ENCODE measurements around the gene ADAMTS2.

Gene ADAMTS2

DNA sequence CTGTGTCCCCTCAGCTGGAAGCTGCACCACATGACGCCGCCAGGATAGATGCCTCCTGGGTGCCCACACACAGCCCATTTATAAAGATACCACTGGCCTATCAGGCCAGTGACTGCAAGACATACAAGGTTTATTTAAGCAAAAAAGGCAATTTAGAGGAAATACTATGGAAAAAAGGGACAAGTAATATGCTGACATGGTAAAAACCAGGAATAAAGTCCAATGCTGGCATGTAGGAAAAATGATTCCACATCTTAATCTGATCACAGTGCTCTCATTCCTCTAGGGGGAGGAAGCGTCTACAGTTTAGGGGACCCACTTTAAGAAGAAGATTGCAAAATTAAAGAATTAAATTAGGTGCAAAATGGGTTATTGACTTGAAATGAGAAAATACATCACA, 205.0 kb downstream of the ADAMTS2 start:
- H3K79me2 ChIP-seq (ENCODE audit: insufficient read depth, low read length), result no peaks in the 10 kb centered on the region
- H3K9me2 ChIP-seq (ENCODE audit: low read depth, low read length), result no peaks in the 10 kb centered on the region
- no peaks in the 10 kb centered on the region; the same call in 1 of the 2 replicates for H3K27me3 ChIP-seq (ENCODE audit: insufficient read depth, low read length)
- no peak overlapping the region for H3K27ac ChIP-seq (ENCODE audit: low read depth, low read length, poor library complexity, severe bottlenecking)
- H2AFZ ChIP-seq (ENCODE audit: low read length), result no peak overlapping the region
- no peaks in the 10 kb centered on the region for H3K4me1 ChIP-seq (ENCODE audit: insufficient read depth, low read length, severe bottlenecking)
- no peak overlapping the region for H3K4me2 ChIP-seq (ENCODE audit: low read length)
- H3K36me3 ChIP-seq (ENCODE audit: insufficient read depth, low read length), result no peaks in the 10 kb centered on the region
- H3K9me3 ChIP-seq (ENCODE audit: low read length), result no peaks in the 10 kb centered on the region
- no peaks in the 10 kb centered on the region for H4K20me1 ChIP-seq (ENCODE audit: insufficient read depth, low read length)
- H3K9ac ChIP-seq (ENCODE audit: low read length), result no peak overlapping the region
- no peak overlapping the region for H3K4me3 ChIP-seq (ENCODE audit: low read depth, low read length, poor library complexity, severe bottlenecking)
- TF ChIP-seq, protein P1, sequence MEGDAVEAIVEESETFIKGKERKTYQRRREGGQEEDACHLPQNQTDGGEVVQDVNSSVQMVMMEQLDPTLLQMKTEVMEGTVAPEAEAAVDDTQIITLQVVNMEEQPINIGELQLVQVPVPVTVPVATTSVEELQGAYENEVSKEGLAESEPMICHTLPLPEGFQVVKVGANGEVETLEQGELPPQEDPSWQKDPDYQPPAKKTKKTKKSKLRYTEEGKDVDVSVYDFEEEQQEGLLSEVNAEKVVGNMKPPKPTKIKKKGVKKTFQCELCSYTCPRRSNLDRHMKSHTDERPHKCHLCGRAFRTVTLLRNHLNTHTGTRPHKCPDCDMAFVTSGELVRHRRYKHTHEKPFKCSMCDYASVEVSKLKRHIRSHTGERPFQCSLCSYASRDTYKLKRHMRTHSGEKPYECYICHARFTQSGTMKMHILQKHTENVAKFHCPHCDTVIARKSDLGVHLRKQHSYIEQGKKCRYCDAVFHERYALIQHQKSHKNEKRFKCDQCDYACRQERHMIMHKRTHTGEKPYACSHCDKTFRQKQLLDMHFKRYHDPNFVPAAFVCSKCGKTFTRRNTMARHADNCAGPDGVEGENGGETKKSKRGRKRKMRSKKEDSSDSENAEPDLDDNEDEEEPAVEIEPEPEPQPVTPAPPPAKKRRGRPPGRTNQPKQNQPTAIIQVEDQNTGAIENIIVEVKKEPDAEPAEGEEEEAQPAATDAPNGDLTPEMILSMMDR (IDR thresholded peaks at IDR 0.05; ENCODE audit: low read length), result no peak
- no peak for TF ChIP-seq EZH2 (IDR thresholded peaks at IDR 0.05; ENCODE audit: borderline replicate concordance, low read length)
- no peaks in the 10 kb centered on the region for H3F3A ChIP-seq (ENCODE audit: insufficient read depth, low read length)

DNA sequence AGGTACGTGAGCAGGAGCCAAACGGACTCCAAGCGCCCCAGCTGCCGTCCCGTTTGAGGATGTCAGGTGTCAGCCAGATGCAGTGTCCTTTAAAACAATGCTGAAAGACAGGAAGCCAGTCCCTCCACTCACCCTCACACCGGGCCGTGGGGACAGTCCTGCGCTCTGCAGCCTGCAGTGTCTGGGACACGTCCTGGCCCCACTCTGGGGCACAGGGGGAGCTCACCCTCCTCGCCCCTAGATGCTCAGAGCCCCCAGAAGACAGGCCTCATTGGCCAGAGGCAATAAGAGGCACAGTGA, 205.4 kb downstream of the ADAMTS2 start:
- no peak overlapping the region for H3K9ac ChIP-seq (ENCODE audit: low read length)
- H3K4me1 ChIP-seq (ENCODE audit: insufficient read depth, low read length, severe bottlenecking), result no peaks in the 10 kb centered on the region
- TF ChIP-seq, protein P1 (IDR thresholded peaks at IDR 0.05; ENCODE audit: low read length), result no peak
- TF ChIP-seq EZH2 (IDR thresholded peaks at IDR 0.05; ENCODE audit: borderline replicate concordance, low read length), result no peak
- H3K4me2 ChIP-seq (ENCODE audit: low read length), result no peak overlapping the region
- no peaks in the 10 kb centered on the region for H3K9me3 ChIP-seq (ENCODE audit: low read length)
- H3F3A ChIP-seq (ENCODE audit: insufficient read depth, low read length), result no peaks in the 10 kb centered on the region
- no peak overlapping the region for H2AFZ ChIP-seq (ENCODE audit: low read length)
- no peak overlapping the region for H3K4me3 ChIP-seq (ENCODE audit: low read depth, low read length, poor library complexity, severe bottlenecking)
- H3K27me3 ChIP-seq (ENCODE audit: insufficient read depth, low read length), result no peaks in the 10 kb centered on the region; the same call in 1 of the 2 replicates
- H3K9me2 ChIP-seq (ENCODE audit: low read depth, low read length), result no peaks in the 10 kb centered on the region
- H4K20me1 ChIP-seq (ENCODE audit: insufficient read depth, low read length), result no peaks in the 10 kb centered on the region
- H3K36me3 ChIP-seq (ENCODE audit: insufficient read depth, low read length), result no peaks in the 10 kb centered on the region
- H3K79me2 ChIP-seq (ENCODE audit: insufficient read depth, low read length), result no peaks in the 10 kb centered on the region
- H3K27ac ChIP-seq (ENCODE audit: low read depth, low read length, poor library complexity, severe bottlenecking), result no peak overlapping the region

DNA sequence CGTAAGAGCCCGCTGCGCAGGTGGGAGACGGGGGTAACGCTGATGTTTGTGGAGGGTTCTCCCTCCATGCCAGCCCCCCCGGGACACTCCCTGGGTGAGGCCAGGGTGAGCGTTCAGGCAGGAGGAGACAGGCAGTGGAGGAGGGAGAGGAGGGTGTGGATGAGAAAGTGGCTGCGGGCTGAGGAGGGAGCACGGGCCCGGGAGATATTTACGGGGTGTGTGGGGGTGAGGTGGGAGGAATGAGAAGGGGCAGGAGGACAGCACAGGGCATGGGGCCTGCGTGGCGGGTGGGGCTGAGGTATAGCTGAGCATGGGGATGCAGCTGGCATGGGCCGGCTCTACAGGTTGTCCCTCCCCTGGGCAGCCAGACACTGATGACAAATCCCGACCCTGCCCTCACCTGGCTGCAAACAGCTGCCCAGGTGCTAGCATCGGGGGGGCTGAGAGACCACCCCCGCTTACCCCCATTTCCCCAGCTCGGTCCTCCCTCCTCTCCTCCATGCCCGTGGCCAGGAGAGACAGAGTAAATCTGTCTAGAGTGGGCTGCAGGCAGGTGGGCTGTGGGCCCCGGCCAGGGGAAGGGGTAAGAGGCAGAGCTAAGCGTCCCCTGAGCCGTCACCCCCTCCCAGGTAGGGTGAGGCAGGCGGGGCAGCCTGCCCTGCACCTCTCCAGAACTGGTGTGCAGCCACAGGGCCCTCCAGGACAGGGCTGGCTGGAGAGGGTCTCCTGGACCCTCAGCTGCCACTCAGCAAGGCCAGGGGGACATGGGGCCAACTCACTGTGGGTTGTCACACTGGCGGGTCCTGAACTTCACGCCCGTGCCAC, 205.9 kb downstream of the ADAMTS2 start:
- Histone ChIP-seq H3K36me3 (ENCODE audit: insufficient read depth, low read length) (no peaks in the 10 kb centered on the region), H3K27me3 (ENCODE audit: insufficient read depth, low read length) (no peaks in the 10 kb centered on the region), H3K9me3 (ENCODE audit: low read length) (no peaks in the 10 kb centered on the region), H3K27ac (ENCODE audit: low read depth, low read length, poor library complexity, severe bottlenecking) (no peak overlapping the region), H4K20me1 (ENCODE audit: insufficient read depth, low read length) (no peaks in the 10 kb centered on the region), H3K9ac (ENCODE audit: low read length) (no peak overlapping the region), H2AFZ (ENCODE audit: low read length) (no peak overlapping the region), H3K4me2 (ENCODE audit: low read length) (no peak overlapping the region), H3K4me1 (ENCODE audit: insufficient read depth, low read length, severe bottlenecking) (no peaks in the 10 kb centered on the region), H3K9me2 (ENCODE audit: low read depth, low read length) (no peaks in the 10 kb centered on the region), H3K4me3 (ENCODE audit: low read depth, low read length, poor library complexity, severe bottlenecking) (no peak overlapping the region), H3K79me2 (ENCODE audit: insufficient read depth, low read length) (no peaks in the 10 kb centered on the region), H3F3A (ENCODE audit: insufficient read depth, low read length) (no peaks in the 10 kb centered on the region)
- TF ChIP-seq, protein P1 (IDR thresholded peaks at IDR 0.05; ENCODE audit: low read length), result no peak
- TF ChIP-seq EZH2 (IDR thresholded peaks at IDR 0.05; ENCODE audit: borderline replicate concordance, low read length), result no peak

Data from OCI-LY1 (cell line).